ENCODE results near the gene NUBP1.

NUBP1 gene

GRCh38 chr16:10817963-10818941, 74.6 kb downstream of the NUBP1 start, which contains the start of gene TVP23A:
TVP23A (minus strand) TSS chr16:10818794; CDS start chr16:10818493, 301 bp downstream.
- TF ChIP-seq CTCF (conservative IDR thresholded peaks at IDR 0.05; ENCODE audit: low read depth), result no peak
- POLR2A ChIA-PET (ENCODE audit: low non-redundant PET), result no interaction called here
- CTCF ChIA-PET, result no interaction called here
- DNase-seq (ENCODE audit: low spot score), result no peak
- H3K27ac ChIP-seq, result no peak within 1 kb of the TSS

Measured in RWPE1 (cell line).